ENCODE measurements around the gene KCNE1.
"Not testable (repeated sequence)": the region's sequence is repeated elsewhere in the genome, so short reads cannot be mapped to it uniquely, and the experiment has no call there.

DNA sequence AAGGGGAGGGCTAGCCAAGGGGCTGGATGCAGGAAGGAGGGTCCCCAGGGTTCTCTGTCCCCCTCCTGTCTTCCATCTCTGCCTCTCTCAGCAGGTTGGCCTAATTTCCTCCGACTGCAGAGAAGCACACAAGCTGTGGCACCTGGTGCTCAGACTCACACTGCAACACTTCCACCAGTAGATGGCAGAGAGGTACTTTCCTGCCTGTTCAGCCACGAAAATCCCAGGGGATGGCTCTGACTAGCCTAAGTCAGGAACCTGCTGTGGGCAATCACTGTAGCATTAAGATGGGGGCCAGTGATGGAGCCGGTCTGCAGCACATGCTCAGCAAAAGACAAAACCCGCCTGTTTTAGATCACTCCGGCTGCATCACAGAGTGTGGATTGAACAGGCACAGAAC lies 82.3 kb downstream of the KCNE1 start:
- not testable (repeated sequence) for TF ChIP-seq POLR2A (IDR thresholded peaks at IDR 0.05)
- TF ChIP-seq, protein P1, sequence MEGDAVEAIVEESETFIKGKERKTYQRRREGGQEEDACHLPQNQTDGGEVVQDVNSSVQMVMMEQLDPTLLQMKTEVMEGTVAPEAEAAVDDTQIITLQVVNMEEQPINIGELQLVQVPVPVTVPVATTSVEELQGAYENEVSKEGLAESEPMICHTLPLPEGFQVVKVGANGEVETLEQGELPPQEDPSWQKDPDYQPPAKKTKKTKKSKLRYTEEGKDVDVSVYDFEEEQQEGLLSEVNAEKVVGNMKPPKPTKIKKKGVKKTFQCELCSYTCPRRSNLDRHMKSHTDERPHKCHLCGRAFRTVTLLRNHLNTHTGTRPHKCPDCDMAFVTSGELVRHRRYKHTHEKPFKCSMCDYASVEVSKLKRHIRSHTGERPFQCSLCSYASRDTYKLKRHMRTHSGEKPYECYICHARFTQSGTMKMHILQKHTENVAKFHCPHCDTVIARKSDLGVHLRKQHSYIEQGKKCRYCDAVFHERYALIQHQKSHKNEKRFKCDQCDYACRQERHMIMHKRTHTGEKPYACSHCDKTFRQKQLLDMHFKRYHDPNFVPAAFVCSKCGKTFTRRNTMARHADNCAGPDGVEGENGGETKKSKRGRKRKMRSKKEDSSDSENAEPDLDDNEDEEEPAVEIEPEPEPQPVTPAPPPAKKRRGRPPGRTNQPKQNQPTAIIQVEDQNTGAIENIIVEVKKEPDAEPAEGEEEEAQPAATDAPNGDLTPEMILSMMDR (IDR thresholded peaks at IDR 0.05): not testable (repeated sequence)
